GM21619 (cell line): ENCODE results near the gene FBXL5.

ENCODE experiments used
- ATAC-seq: cut with Tn5 transposase; IDR thresholded peaks from one replicate; pipeline ENCODE4 v1.9.1; 2021; ENCODE audit not compliant: unreplicated experiment

FBXL5 gene

DNA sequence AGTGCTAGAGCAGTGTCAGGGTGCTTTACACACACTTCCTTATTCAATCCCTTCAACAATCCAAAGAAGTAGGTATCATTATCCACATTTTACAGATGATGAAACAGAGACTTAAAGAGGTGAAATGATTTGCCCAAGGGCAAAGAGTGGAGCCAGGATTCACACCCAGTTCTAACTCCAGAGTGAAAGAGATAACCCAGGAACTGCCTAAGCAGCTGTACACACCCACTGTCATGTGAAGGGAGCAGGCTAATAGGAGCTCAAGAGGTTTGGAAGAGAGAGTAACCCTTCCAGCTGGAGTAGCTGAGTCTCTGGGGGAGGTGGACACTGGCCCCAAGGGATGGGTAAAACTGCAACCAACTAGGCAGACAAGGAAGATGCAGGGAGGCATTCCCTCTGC lies 92.5 kb downstream of the FBXL5 start:
- no peak for ATAC-seq

DNA sequence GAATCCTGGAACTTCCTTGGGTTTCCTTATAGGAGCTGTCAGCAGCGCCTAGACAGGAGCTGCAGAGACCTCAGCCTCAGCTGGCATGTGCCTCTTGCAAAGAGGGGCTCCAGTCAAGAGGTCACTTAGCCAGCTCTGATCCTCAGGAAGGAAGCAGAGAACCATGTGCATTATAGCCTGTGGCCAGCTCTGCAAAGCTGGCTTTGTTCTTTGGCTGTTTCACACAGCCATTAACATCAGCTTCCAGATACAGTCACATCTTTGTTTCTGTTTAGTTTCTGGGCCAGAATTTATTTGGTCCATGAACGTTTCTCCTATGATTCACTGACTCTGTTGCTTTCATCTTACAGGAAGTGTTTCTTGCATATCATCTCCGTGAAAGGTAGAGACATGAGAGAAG lies 93.0 kb downstream of the FBXL5 start:
- no peak for ATAC-seq

DNA sequence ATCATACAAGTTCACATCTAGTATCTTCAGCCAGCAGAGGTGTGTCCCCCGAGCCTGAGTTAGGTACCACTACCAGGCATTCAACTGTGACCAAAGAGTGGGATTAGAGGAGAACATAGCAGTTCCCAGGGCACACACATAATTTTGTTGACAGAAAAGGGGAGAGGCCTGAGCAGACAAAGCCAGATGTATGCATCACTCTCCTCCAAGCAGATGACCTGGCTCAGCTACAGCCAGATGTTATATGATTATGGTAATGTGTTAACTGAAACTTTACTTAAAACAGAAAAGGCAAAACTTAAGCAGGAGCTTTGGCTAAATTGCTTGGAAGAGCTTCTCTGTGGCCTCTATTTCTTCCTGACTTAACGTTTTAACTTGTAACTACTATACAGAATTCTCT lies 96.6 kb downstream of the FBXL5 start:
- no peak for ATAC-seq

DNA sequence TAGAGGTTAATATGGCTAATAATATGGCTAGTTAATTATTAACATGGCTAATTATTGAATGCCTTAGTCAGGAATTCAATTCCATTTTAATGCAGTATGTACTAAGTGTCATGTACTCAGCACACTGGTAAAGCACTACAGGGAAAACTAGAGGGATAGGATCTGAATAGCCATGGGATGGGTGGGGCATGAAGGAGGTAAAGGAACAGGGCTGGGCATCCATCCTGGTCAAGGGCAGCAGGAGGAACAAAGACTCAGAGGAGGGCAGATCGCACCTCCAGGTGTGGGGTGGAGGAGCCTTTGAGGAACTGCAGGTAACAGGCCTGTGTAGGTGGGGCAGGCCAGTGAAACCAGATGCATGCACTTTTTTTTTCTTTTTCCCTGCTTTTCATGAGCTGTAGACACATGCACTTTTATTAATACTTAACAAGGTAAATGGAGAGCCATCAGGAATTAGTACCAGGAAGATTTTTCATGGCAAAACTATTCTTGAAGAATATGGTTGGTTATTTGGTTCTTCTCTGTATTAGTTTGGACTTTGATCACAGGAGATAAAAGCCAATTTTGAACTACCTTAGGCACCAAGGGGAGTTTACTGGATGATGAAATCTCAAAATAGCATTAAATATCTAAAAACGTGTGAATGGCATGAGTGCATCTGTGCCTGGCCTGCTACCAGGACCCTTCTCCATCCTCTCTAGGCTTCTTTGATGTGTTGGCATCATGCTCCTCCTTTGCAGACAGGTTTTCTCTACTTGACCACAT lies 97.2 kb downstream of the FBXL5 start:
- ATAC-seq = no peak

DNA sequence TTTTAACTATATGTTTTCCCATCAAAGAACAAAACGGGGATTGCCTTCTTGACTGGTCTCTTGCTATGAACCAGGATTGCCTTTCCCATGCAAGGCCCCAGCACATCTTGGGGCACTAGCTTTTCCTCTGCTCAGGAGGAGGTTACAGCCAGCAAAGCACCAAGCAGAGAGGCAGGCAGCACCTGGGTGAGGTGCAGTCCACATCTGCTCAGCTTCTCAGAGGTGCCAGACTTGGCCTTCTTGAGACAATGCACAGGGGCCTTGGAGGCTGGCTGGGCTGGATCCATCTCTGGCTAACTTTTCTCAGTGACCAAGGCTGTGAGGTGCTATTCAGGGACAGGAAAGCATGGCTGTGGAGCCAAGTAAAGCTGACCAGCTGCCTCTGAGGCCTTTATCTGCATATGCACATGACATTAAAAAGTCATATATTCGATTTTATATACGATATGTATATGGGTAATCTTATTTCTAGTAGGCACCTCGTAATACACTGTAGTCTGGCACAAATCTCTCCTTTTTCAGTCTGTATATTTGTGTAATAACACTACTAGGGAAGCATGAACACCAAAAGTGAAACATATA lies 98.6 kb downstream of the FBXL5 start:
- no peak for ATAC-seq
